Fibroblast of skin of left biceps (primary cell): ENCODE data around the gene CNTROB.
"Not testable (repeated sequence)": the region's sequence is repeated elsewhere in the genome, so short reads cannot be mapped to it uniquely, and the experiment has no call there.

Source experiments
- DNase-seq, 2 experiments: peaks; one replicate each; pipeline ENCODE4 v3.0.0-alpha.2; 2013; ENCODE audit warnings: low read depth in 2 of 2

Gene CNTROB

DNA sequence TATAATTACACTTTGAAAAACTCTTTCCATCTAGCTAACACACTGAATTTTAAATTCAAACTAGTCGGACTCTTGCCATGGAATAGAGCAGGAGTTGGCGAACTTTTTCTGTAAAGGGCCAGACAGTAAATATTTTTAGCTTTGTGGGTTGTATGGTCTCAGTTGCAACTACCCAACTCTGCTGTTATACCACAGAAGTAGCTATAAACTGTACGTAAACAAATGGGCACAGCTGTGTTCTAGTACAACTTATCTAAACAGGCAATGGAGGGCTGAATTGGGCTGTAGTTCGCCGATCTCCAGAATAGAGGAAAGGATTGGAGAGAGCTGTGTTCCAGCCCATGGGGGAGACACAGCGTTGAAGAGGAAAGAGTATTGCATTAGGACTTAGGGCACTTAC lies 8.7 kb downstream of the CNTROB start:
- no peak for DNase-seq

DNA sequence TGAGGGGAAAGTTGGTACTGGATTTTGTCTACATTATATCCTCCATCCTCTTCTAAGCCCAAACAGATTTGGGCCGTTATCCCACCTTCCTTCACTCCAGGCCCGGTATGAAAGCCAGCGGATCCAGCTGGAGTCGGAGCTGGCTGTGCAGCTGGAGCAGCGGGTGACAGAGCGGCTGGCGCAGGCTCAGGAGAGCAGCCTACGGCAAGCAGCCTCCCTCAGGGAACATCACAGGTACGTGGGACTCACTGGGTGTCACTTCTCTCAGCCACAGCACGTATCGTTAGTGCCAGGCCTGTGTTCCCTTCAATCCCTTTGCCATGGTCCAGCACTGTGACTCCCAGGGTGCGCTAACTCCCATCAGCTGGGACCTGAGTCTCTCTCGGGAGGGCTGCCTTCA lies 11.3 kb downstream of the CNTROB start:
- no peak for DNase-seq

DNA sequence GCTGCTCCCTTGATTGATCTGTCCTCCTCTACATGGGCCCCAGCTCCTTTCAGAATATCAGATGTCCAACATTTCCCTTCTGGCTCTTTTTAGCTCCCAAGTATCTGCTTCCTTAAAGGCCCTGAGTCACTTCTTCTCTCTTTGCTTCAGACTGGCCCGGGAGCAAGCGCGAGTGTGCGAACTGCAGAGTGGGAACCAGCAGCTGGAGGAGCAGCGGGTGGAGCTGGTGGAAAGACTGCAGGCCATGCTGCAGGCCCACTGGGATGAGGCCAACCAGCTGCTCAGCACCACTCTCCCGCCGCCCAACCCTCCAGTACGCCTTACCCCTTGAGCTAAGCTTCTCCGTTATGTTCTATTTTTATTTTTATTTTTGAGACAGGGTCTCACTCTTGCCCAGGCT lies 12.3 kb downstream of the CNTROB start:
- DNase-seq, result no peak

DNA sequence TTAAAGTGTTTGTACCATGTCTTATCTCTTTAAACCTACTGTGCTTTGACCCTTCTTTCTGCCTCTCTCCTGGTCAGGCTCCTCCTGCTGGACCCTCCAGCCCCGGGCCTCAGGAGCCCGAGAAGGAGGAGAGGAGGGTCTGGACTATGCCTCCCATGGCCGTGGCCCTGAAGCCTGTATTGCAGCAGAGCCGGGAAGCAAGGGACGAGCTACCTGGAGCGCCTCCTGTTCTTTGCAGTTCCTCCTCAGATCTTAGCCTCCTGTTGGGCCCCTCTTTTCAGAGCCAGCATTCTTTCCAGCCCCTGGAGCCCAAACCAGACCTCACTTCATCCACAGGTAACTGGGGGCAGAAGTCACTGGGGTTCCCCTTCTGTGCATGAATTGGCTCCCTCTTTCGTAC lies 13.6 kb downstream of the CNTROB start:
- DNase-seq, result no peak

DNA sequence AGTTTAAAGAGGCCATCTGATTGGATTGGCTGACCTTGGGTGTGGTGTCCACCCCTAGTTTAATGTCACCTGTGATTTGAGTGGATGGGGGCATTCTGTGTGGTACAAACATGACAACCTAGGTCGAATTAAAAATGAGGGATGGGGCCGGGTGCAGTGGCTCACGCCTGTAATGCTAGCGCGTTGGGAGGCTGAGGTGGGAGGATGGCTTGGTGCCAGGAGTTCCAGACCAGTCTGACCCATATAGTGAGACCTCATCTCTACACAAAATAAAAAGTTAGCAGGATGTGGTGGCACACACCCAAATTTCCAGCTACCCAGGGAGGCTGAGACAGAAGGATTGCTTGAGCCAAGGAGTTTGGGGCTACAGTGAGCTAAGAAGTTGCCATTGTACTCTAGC lies 14.4 kb downstream of the CNTROB start:
- no peak for DNase-seq

DNA sequence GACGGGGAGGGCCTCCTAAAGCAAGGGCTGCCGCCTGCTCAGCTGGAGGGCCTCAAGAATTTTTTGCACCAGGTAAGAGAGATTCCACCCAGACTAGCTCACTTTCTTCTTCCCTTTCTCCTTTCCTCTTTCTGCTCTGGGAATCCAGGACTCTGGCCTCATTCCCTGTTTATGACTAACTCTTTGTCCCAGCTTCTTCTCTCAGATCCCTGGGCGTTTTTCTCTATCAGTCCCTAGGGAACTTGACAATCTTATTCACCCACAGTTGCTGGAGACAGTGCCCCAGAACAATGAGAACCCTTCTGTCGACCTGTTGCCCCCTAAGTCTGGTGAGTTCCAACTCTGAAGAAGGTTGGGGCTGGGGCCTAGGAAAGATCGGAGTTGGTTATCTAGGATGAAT lies 15.6 kb downstream of the CNTROB start:
- no peak for DNase-seq

DNA sequence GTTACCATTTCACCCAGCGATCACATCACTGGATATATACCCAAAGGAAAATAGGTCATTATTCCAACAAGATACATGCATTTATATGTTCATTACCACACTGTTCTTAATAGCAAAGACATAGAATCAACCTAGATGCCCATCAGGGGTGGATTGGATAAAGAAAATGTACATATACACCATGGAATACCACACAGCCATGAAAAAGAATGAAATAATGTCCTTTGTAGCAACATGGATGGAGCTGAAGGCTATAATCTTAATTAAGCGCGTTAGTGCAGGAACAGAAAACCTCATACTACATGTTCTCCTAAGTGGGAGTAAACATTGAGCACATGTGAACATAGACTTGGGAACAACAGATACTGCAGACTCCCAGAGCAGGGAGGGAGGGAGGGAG lies 18.6 kb downstream of the CNTROB start:
- DNase-seq, result no peak

DNA sequence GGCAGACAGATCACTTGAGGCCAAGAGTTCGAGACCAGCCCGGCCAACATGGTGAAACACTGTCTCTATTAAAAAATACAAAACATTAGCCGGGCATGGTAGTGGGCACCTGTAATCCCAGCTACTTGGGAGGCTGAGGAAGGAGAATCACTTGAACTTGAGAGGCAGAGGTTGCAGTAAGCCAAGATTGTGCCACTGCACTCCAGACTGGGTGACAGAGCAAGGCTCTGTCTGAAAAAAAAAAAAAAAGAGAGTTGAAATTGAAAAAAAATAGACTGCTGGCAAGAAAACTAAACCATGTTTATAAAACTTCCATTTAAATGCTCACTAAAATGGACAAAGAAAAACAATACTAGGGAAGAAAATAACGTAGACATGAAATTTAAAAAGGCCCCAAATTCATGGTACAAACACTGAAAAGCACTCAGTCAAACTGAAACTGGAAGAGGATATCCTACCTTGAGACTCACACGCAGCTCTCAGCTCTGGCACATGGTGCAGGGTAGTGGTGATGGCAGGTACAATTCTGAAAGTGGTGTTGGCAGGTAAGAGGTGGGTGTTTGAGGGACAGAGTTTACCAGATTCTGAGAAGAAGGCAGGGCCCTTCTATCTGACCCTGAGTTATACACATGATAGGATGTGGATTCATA lies 19.3 kb downstream of the CNTROB start:
- DNase-seq, result no peak

DNA sequence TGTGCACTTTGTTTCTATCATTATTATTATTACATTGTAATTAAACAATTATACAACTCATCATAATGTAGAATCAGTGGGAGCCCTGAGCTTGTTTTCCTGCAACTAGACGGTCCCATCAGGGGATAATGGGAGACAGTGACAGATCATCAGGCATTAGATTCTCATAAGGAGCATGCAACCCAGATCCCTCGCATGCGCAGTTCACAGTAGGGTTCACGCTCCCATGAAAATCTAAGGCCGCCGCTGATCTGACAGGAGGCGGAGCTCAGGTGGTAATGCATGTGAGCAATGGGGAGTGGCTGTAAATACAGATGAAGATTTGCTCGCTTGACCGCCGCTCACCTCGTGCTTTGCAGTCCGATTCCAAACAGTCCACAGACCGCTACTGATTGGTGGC lies 21.3 kb downstream of the CNTROB start:
- not testable (repeated sequence) for DNase-seq

DNA sequence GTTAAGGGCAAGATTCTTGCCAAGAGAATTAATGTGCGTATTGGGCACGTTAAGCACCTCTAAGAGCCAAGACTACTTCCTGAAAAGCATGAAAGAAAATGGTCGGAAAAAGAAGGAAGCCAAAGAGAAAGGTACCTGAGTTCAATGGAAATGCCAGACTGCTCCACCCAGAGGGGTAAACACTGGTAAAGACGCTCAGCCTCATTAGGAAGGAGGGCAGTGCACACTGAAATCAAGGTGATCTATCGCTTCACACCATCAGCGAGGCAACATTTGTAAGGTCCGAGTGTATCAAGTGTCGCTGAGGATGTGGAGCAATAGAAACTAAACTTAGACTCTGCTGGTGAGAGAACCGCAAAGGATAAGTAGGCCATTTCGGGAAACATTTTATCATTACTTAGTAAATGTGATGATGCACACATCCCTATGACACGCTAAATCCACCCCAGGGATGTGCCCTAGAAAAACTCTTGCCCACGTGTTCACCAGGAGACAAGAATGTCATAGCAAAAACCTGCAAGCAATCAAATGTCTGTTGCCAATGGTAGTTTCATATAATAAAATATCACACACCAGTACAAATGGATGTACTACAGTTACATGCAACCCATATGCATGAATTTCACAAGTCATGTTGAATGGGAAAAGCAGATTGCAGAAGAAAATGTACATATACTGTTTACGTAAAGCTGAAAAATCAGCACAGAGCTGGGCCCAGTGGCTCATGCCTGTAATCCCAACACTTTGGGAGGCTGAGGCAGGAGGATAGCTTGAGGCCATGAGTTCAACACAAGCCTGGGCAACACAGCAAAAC lies 23.6 kb downstream of the CNTROB start:
- no peak for DNase-seq

DNA sequence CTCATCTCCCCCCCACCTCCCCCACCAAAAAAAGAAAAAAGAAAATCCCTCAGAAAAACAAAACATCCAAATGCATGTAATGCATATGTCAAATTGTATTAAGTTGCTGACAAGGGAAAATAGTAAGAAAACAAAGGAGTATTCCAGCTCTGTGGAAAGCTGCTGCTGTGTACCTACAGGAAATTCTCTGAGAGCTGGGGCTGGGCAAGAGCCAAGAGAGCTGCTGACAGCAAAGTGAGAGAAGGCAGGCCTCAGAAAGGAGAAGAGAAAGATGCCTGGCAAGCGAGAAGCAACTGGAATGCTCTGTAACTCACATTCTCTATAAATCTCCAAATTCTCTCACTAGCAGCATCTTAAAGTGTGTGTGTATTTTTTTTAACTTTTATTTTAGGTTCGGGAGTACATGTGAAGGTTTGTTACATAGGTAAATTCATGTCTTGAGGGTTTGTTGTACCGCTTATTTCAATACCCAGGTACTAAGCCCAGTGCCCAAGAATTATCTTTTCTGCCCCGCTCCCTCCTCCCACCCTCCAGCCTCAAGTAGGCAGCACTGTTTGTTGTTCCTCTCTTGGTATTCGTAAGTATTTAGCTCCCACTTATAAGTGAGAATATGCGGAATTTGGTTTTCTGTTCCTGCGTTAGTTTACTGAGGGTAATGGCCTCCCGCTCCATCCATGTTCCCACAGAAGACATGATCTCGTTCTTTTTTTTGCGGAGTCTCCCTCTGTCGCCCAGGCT lies 24.4 kb downstream of the CNTROB start:
- DNase-seq, result peak; percentile 25 to 33

DNA sequence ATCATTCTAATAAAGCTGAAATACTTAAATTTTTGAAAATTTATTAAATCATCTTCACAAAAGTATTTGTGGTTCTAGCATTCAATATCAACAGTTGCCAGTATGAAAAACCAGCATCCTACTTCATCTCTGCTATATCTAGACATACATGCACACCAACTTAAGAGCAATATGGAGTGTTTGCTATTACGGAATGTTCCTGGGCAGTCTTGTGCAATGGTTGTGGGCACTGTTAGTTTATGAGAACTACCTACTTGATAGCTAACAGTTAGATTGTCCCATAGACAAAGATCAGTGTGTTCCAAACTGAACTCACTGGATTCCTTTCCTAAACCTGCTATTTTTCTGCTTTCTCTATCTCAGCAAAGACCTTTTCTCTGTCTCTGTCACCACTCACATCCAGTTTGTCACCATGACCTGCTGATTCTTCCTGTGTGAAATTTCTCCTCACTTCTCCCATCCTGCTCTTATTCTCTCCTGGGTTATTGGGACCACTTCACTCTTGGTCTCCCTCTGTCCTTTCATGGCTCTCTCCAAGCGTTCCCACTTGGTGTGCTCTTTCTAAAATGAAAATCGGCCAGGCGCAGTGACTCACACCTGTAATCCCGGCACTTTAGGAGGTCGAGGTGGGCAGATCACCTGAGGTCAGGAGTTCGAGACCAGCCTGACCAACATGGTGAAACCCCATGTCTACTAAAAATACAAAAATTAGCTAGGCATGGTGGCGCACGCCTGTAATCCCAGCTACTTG lies 27.7 kb downstream of the CNTROB start:
- no peak for DNase-seq

DNA sequence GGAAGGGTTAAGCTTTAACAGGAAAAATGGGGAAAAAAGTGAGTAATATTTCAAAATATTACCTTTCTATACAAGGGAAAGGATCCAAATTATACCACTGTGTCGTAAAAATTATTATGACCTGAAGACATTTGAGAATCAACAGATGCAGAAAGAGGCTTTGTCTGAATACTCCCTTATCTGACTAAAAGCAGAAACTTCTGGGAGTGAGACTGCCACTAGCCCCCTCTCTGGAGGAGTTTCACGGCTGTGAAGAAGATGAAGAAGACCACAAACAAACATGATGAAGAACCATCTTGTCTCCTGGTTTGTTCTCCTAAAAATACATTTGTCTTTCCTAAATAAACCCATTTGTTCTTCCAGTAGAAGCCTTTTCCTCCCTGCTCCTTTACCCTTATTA lies 29.4 kb downstream of the CNTROB start:
- DNase-seq, result no peak

DNA sequence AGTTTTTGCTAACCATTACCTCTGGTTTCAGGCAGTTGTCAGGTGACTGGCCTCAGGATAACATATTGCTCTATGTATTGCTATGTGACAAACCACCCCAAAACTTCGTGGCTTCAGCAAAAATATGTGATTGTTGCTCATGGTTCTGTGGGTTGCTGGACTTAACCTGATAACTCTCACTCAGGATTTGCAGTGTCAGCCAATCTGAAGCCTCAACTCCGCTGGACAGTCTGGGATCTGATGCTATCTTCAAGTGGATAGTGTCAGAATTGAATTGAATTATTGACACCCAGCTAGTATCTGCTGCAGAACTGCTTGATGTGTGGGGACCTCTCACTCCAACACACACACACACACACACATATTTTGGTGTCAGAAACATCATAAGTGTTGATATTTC lies 35.7 kb downstream of the CNTROB start:
- no peak for DNase-seq

DNA sequence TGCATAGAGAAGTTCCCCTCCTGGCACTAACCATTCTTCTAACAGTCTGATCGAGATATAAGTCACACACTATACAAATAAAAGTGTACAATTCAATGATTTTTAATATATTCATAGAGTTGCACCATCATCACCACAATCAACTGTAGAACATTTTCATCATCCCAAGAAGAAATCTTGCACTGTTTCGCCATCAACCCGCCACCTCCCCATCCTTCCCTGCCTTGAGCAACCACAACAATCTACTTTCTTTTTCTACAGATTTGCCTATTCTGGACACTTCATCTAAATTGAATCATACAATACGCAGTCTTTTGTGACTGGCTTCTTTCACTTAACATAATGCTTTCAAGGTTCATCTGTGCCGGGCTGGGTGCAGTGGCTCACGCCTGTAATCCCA lies 37.4 kb downstream of the CNTROB start:
- DNase-seq, result no peak

DNA sequence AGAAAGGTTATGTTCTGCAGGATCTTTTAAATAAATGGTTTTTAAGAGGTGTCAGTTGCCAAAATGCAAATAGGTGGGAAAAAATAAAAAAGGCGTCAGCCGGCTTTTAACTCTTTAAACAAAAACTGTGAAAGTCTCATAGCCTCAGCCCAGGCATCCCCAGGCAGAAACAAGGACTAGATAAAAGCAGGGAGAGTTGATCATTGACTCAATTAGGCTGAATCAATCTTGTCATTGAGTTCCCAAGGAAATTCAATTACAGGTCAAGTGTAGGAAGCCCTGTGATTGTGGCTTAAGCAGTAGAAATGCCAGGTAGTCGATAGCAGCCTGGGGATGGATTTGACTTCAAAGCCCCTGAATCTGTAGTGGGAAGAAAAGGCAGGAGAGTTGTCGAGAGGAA lies 39.6 kb downstream of the CNTROB start:
- no peak for DNase-seq

DNA sequence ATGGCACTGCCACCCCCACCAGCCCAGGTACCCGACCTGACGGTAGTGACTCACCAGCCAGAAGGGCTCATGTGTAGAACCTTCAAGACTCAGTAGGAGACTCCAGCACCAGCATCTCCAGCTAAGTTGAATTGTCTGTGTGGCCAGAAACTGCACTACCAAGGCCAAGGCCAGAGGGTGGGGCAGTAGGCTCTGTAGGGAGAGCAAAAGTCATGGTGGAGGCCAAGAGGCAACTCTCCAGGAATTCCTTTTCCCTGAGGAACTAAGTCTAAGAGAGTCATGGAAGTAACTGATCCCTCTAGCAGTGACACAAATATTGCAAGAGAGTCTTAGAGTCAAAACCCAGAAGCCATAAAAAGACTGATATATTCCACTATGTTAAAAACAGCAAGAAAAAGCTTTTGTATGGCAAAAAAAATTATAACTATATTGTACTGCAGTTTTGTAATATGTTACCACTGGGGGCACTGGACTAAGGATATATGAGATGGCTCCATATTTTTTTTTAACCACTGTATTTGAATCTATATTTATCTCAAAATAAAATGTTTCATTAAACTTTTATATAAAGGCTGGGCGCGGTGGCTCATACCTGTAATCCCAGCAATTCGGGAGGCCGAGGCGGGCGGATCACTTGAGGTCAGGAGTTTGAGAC lies 40.3 kb downstream of the CNTROB start:
- DNase-seq, result no peak

DNA sequence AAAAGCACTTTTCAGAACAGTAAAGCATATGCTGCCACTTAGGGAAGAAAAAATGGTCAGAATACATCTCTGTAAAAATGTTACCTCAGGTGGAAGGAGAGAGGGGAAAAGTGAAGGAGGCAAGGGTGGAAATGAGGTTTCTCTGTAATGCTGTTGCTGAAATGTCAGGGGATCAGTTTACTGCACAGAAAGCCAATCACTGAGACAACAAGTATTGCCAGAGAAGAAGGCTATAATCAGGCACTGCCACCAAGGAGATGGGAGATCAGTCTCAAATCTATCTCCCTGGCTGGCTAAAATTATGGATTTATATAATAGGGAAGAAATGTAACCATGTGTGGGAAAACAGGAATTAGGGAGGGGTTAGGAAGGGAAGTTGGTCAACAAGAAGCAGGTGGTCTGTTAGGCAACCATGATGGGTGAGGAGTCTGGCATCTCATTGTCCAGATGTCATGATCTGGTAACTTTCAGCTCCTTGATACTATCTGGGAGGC lies 42.7 kb downstream of the CNTROB start:
- no peak for DNase-seq

DNA sequence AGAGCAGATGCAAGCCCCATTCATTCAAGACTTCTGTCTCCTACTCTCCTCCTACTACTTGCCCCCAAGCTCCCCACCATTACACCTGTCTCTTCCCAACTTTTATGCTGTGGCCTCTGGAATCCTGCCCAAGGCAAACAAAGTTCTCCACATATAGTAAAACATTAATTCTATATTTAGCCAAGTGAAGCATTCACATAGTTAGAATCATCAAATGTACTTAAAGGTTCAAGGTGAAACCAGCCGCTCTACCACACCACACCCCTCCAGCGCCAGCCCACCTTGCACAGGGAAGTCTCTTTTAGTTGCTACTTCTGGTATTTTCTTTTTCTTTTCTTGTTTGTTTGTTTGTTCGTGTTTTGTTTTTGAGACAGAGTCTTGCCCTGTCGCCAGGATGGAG lies 45.0 kb downstream of the CNTROB start:
- DNase-seq, result no peak

DNA sequence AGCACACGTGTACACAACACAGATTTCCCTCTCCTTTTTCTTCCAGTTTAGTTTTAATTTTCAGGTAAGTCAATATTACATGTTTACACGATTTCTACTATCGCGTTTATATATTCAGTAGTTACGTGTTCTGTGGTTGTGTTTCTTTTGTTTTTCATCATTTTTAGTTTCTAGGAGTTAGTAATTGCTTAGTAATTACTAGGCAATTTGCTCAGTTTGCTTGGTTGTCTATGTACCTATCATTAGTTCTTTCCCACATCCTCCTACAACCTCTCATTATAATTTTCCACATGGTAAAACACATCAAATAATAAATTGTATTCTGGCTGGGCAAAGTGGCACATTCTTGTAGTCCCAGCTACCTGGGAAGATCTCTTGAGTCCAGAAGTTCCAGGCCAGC lies 45.8 kb downstream of the CNTROB start:
- DNase-seq, result no peak

DNA sequence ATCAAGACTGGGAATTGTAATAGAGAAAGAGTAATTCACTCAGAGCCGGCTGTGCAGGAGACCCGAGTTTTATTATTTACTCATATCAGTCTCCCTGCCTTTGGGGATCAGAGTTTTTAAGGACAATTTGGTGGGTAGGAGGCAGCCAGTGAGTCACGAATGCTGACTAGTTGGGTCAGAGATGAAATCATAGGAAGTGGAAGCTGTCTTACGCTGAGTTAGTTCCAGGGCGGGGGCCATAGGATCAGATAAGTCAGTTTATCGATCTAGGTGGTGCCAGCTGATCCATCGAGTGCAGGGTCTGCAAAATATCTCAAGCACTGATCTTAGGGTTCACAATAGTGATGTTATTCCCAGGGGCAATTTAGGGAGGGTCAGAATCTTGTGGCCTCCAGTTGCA lies 50.2 kb downstream of the CNTROB start:
- no peak for DNase-seq

DNA sequence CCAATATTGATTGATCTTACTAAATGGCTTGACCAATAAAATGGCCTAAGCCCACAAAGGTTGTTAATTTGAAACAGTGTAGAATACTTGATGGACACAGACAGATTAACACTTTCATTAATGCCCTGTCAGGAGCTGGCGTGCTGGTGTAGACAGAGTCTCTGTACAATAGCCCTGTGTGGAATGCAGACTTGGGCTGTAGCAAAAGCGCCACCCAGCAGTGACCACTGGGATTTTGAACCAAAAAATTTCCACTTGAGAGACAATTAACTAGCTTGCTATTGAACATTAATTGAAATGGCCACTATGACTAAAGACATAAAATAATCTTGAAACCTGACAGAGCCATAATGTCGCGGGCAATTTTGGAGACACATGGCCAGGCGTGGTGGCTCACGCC lies 50.7 kb downstream of the CNTROB start:
- no peak for DNase-seq
